ENCODE measurements around the gene SESN1. TPM values are rescaled to one million over a fixed set of nuclear protein-coding genes. Genes with fewer than 3 reads are reported as not detected.

The SESN1 gene
- total RNA-seq, 1 donor from 2014 or later = 49.0 TPM

- no peak overlapping the region for H3K27ac ChIP-seq
- H3K9me3 ChIP-seq = no peaks in the 10 kb centered on the region
- peaks cover 2 to 8% of the 10 kb centered on the region in 2 donors for H3K4me1 ChIP-seq
- DNase-seq (ENCODE audit: low spot score in 2 of 2) = no peak
- no peak overlapping the region for H3K4me3 ChIP-seq
- intact Hi-C loops (cut with DNase I) = no loop called here
- no peak for TF ChIP-seq CTCF (IDR thresholded peaks at IDR 0.05)
- no peaks in the 10 kb centered on the region for H3K36me3 ChIP-seq
- no peaks in the 10 kb centered on the region for H3K27me3 ChIP-seq
Observed at GRCh38 chr6:109052018-109052651, 42.5 kb downstream of the SESN1 start.

- no peaks in the 10 kb centered on the region for H3K27me3 ChIP-seq
- TF ChIP-seq CTCF (IDR thresholded peaks at IDR 0.05) = no peak
- no peak overlapping the region for H3K27ac ChIP-seq
- no peaks in the 10 kb centered on the region for H3K9me3 ChIP-seq
- H3K36me3 ChIP-seq = no peaks in the 10 kb centered on the region
- H3K4me3 ChIP-seq = no peak overlapping the region
- peaks cover 2 to 4% of the 10 kb centered on the region in 2 donors for H3K4me1 ChIP-seq
- DNase-seq (ENCODE audit: low spot score in 2 of 2) = no peak
- intact Hi-C loops (cut with DNase I) = no loop called here
Observed at GRCh38 chr6:109051301-109052017, 43.2 kb downstream of the SESN1 start.

GRCh38 chr6:109050447-109051102 lies 44.1 kb downstream of the SESN1 start:
- TF ChIP-seq CTCF (IDR thresholded peaks at IDR 0.05) = no peak

GRCh38 chr6:109050012-109050411 lies 44.6 kb downstream of the SESN1 start:
- no peaks in the 10 kb centered on the region for H3K4me1 ChIP-seq
- intact Hi-C loops (cut with DNase I) = no loop called here
- H3K9me3 ChIP-seq = no peaks in the 10 kb centered on the region
- H3K27ac ChIP-seq = no peak overlapping the region
- no peak for DNase-seq (ENCODE audit: low spot score in 2 of 2)
- H3K4me3 ChIP-seq = no peak overlapping the region
- H3K27me3 ChIP-seq = no peaks in the 10 kb centered on the region
- TF ChIP-seq CTCF (IDR thresholded peaks at IDR 0.05) = no peak
- H3K36me3 ChIP-seq = no peaks in the 10 kb centered on the region

More at GRCh38 chr6:109050447-109051102, 44.1 kb downstream of the SESN1 start:
- H3K4me3 ChIP-seq = no peak overlapping the region
- H3K36me3 ChIP-seq = no peaks in the 10 kb centered on the region
- no peaks in the 10 kb centered on the region for H3K27me3 ChIP-seq
- H3K27ac ChIP-seq = no peak overlapping the region
- intact Hi-C loops (cut with DNase I) = no loop called here
- no peaks in the 10 kb centered on the region for H3K4me1 ChIP-seq
- H3K9me3 ChIP-seq = no peaks in the 10 kb centered on the region
- DNase-seq (ENCODE audit: low spot score in 2 of 2) = no peak

- no peaks in the 10 kb centered on the region for H3K9me3 ChIP-seq
- no peaks in the 10 kb centered on the region for H3K4me1 ChIP-seq
- no peak overlapping the region for H3K4me3 ChIP-seq
- H3K27ac ChIP-seq = no peak overlapping the region
- no peak for TF ChIP-seq CTCF (IDR thresholded peaks at IDR 0.05)
- H3K27me3 ChIP-seq = no peaks in the 10 kb centered on the region
- intact Hi-C loops (cut with DNase I) = no loop called here
- no peak for DNase-seq (ENCODE audit: low spot score in 2 of 2)
- no peaks in the 10 kb centered on the region for H3K36me3 ChIP-seq
Observed at GRCh38 chr6:109048670-109049415, 45.8 kb downstream of the SESN1 start.

Data from ascending aorta (tissue), 2 donors.